ENCODE measurements around the gene MCM9.

Gene MCM9

GRCh38 chr6:118934461-118935330 is at the start of gene MCM9:
Gene MCM9 (minus strand): TSS chr6:118935159. CDS start chr6:118931723, 3,436 bp downstream.
- peak; percentile 93 for DNase-seq

DNA sequence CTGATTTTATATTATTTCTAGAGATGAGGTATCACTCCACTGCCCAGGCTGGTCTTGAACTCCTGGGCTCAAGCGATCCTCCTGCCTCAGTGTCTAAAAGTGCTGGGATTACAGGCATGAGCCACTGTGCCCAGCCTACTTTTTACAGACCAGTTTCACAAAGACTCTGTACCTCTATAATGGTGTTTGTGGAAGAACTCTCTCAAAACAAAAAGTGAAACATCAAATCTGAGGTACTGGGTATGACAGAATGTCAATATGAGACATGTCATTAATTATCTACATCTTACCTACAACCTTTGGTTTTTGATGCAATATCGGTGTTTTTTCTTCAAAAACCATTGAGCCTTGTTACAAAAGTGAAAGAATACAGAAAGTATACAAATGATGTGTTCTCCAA is 49.4 kb upstream of the MCM9 start:
- no peak for DNase-seq

GRCh38 chr6:118982575-118982911 is 47.6 kb upstream of the MCM9 start:
- DNase-seq: no peak

GRCh38 chr6:118981884-118982574 is 47.1 kb upstream of the MCM9 start:
- no peak for DNase-seq

DNA sequence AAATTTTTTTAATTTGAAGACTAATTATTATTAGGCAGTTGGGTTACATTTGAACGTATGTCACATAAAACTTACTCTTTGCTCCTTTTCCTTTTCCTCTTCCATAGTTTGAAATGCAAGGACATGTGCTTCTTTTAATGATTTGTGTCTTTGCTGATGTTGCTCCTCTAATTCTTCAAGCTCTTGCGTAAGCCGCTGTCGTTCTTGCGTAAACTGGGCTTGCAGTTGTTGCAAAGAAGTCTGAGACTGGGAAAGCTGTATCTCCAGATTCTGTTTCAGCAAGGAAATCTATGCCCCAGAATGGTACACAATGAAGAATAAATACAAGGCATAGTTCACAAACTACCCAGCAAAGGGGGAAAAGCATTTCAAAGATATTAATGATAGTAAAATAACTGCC is 45.1 kb upstream of the MCM9 start:
- DNase-seq: no peak

- DNase-seq: no peak
These were observed 39.8 kb upstream of the MCM9 start for GRCh38 chr6:118974790-118975189.

GRCh38 chr6:118971682-118972081 is 36.7 kb upstream of the MCM9 start:
- no peak for DNase-seq

GRCh38 chr6:118970866-118971265 is 35.9 kb upstream of the MCM9 start:
- no peak for DNase-seq

DNA sequence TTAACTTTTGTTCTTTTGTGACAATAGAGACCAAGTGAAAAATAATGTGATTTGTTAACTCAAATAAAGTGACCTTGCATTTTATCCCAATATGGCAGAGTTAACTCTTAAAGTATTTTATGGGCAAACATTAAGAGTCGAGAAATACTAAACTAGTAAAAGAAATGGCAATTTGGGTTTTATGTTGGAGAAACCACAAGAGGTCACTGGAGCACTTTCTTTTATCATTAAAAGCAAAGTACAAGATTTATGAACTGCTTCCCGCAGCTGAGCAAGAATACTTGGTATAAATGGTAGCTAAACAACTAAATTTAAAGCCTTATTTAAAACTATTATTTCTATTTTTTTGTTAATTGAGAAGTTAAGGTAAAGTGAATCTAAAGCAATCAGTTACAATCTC is 33.5 kb upstream of the MCM9 start:
- no peak for DNase-seq

DNA sequence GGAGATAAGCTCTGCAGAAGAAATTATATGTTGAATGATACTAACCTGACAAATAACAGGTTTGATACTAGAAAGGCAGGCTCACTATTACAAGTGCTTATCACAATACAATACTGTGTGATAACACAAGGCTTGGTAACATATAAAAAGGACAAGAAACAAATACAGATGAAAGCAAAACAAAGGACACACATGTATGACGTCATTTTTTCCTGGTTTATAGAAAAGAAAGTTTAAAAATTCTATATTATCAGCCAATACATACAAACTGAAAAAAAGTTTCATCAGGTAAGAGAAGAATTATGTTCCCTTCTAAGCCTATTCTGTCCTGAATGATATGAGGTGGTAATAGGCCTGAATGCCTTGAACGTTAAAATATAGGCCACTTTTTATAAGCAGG is 32.3 kb upstream of the MCM9 start:
- DNase-seq: no peak

GRCh38 chr6:118965843-118966370 is 30.9 kb upstream of the MCM9 start:
- DNase-seq: no peak

GRCh38 chr6:118965371-118965770 is 30.4 kb upstream of the MCM9 start:
- no peak for DNase-seq

GRCh38 chr6:118963003-118963402 is 28.0 kb upstream of the MCM9 start:
- DNase-seq: no peak

DNA sequence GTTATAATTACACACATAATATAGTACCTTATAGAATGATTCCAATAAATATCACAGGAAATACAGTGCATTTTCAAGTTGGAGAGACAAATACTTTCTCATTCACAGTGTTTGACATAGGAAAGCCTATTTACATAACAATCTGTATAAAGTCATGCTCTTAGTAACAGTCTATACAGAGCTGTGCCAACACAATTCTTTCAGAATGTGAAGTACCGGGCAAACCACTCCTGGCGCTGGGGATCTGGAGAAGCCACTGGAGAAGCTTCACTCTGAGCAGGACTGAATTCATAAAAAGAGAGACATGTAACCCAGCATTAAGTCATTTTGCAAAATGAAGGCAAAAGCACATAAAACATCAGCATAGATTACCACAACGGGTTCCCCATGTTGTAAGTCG is 24.9 kb upstream of the MCM9 start:
- no peak for DNase-seq

DNA sequence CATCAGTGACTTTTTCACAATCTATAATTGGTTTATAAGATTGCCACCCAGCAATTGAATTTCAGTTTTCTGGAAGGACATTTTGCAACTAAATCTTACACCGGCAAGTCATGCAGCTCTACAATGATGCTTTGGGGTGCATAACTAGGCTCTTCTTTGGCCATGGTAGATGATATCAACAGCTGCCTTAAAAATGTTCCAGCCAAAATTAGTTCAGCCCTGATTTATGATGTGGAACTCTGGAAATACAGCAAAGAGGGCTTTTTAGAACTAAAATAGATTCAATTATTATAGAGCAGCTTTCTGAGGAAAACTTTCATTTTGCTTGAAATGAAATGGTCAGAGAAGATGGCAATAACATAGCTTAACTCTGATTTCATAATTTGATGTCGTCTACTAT is 18.4 kb upstream of the MCM9 start:
- no peak for DNase-seq

GRCh38 chr6:118952683-118953082 is 17.7 kb upstream of the MCM9 start:
- DNase-seq: no peak

DNA sequence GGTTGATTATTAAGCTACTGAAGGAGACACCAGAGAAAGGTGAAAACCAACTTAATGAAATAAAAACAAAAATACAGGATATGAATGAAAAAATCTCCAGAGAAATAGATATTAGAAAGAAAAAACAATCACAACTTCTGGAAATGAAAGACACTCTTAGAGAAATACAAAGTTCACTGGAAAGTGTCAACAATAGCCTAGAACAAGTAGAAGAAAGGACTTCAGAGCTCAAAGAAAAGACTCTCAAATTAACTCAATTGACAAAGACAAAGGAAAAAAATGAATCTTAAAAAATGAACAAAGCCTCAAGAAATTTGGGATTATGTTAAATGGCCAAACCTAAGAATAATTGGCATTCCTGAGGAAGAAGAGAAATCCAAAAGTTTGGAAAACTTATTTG is 10.3 kb upstream of the MCM9 start:
- DNase-seq: no peak

- DNase-seq: no peak
These were observed 5.8 kb upstream of the MCM9 start for GRCh38 chr6:118940770-118941169.

DNA sequence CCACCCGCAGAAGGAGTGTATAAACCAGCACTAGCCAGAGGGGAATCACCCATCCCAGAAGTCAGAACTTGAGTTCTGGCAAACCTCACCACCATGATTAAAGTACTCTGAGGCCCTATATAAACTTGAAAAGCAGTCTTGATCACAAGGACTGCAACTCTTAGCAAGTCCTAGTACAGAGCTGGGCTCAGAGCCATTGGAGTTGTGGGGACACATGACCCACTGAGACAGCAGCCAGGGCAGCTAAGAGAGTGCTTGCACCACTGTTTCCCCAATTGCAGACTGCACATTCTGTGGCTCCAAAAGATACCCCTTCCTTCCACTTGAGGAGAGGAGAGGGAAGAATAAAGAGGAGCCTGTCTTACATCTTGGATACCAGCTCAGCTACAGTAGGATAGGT is 4.7 kb upstream of the MCM9 start:
- DNase-seq: no peak

DNA sequence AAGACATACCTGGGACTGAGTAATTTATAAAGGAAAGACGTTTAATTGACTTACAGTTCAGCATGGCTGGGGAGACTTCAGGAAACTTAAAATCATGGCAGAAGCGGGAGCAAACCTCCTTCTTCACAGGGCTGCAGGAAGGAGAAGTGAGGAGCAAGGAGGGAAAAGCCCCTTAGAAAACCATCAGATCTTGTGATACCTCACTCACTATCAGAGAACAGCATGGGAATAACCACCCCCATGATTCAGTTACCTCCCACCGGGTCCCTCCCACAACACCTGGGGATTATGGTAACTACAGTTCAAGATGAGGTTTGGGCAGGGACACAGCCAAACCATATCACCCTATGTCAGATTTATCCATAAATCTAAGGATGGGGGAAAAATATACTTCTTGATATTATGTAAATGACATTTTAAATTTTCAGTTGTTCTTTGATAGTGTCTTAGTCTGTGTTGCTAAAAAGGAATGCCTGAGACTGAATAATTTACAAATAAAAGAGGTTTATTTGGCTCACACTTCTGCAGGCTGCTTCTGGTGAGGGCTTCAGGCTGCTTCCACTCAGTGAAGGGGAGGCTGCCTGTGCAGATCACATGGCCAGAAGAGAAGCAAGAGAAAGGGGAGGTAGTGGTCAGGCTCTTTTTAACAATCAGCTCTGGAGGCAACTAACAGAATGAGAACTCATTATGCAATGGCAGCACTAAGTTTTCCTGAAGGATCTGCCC is 1.2 kb upstream of the MCM9 start:
- no peak for DNase-seq

- no peak for DNase-seq
These were observed 341 bp upstream of the MCM9 start for GRCh38 chr6:118935331-118935668.

DNA sequence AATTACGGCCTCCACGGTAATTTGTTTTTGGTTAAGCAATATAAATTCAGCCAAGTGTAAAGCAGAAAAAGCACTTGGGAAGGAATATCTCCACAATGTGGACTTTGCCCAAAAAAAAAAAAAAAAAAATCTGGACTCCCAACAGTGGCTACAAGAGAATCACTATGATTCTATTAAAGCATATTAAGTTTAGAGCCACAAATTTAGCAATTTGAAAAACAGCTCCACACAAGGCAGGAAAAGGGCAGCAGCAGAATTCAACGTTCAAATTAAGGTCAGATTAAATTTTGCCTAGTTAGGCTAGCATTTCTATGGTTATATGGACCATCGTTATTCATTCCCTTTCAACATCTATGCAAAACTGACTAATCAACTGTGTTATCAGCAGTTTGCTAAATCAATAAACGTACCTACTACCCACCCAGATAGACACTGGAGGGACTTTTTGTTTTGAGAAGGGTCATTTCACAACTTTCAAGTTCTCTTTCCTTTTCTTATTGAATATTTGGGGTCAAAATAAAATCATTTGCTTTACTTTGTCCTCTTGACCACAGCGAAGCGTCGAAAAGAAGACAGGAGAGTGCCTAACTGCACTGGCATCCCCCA is 1.0 kb downstream of the MCM9 start:
- DNase-seq: no peak

DNA sequence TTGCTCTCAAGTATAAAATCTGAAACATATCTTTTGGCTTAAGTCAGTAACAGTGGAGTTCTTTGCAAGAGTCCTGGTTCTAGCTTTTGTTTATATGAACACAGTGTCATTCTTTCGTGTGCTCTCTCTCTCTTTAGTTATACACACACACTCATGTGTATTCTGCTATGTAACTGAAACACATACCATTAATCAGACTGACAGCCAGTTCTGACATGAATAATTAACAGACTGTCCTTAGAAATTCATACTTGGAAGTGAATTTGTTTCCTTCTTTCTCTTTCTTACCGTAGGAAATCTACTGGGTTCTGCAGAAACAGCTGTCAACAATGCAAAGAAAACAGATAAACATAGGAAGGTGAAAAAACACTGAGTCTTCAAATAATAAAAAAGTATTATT is 2.5 kb downstream of the MCM9 start:
- DNase-seq: no peak
